ENCODE measurements around the gene C6orf62.
"Not testable (repeated sequence)": the region's sequence is repeated elsewhere in the genome, so short reads cannot be mapped to it uniquely, and the experiment has no call there.

The C6orf62 gene

GRCh38 chr6:24755279-24755678 is 36.3 kb upstream of the C6orf62 start:
- H3K36me3 ChIP-seq (ENCODE audit: control insufficient read depth, insufficient read depth, low read length), result no peaks in the 10 kb centered on the region
- H3K27me3 ChIP-seq (ENCODE audit: control insufficient read depth, insufficient read depth, low read length), result no peaks in the 10 kb centered on the region
- no peaks in the 10 kb centered on the region for H3K4me1 ChIP-seq (ENCODE audit: control insufficient read depth, insufficient read depth, low read length)
- no peak overlapping the region for H3K27ac ChIP-seq (ENCODE audit: low read depth, low read length)
- H3K4me3 ChIP-seq (ENCODE audit: low read length), result no peak overlapping the region
- no peak overlapping the region for H3K9ac ChIP-seq (ENCODE audit: low read length)

GRCh38 chr6:24754378-24754777 is 35.4 kb upstream of the C6orf62 start:
- not testable (repeated sequence) for H3K4me3 ChIP-seq (ENCODE audit: low read length); H3K4me1 ChIP-seq (ENCODE audit: control insufficient read depth, insufficient read depth, low read length); H3K36me3 ChIP-seq (ENCODE audit: control insufficient read depth, insufficient read depth, low read length); H3K27ac ChIP-seq (ENCODE audit: low read depth, low read length); H3K27me3 ChIP-seq (ENCODE audit: control insufficient read depth, insufficient read depth, low read length); H3K9ac ChIP-seq (ENCODE audit: low read length)

GRCh38 chr6:24753545-24753944 is 34.6 kb upstream of the C6orf62 start:
- Histone ChIP-seq H3K36me3 (ENCODE audit: control insufficient read depth, insufficient read depth, low read length) (no peaks in the 10 kb centered on the region), H3K9ac (ENCODE audit: low read length) (no peak overlapping the region), H3K4me3 (ENCODE audit: low read length) (no peak overlapping the region), H3K4me1 (ENCODE audit: control insufficient read depth, insufficient read depth, low read length) (no peaks in the 10 kb centered on the region), H3K27ac (ENCODE audit: low read depth, low read length) (no peak overlapping the region), H3K27me3 (ENCODE audit: control insufficient read depth, insufficient read depth, low read length) (no peaks in the 10 kb centered on the region)

- H3K27me3 ChIP-seq (ENCODE audit: control insufficient read depth, insufficient read depth, low read length), result no peaks in the 10 kb centered on the region
- no peak overlapping the region for H3K27ac ChIP-seq (ENCODE audit: low read depth, low read length)
- no peaks in the 10 kb centered on the region for H3K36me3 ChIP-seq (ENCODE audit: control insufficient read depth, insufficient read depth, low read length)
Measured at GRCh38 chr6:24752917-24753492, 34.1 kb upstream of the C6orf62 start.

GRCh38 chr6:24752503-24752902 is 33.5 kb upstream of the C6orf62 start:
- Histone ChIP-seq H3K36me3 (ENCODE audit: control insufficient read depth, insufficient read depth, low read length) (no peaks in the 10 kb centered on the region), H3K9ac (ENCODE audit: low read length) (no peak overlapping the region), H3K27ac (ENCODE audit: low read depth, low read length) (no peak overlapping the region), H3K27me3 (ENCODE audit: control insufficient read depth, insufficient read depth, low read length) (no peaks in the 10 kb centered on the region), H3K4me3 (ENCODE audit: low read length) (no peak overlapping the region), H3K4me1 (ENCODE audit: control insufficient read depth, insufficient read depth, low read length) (no peaks in the 10 kb centered on the region)

More at GRCh38 chr6:24752917-24753492, 34.1 kb upstream of the C6orf62 start:
- Histone ChIP-seq H3K9ac (ENCODE audit: low read length) (no peak overlapping the region), H3K4me3 (ENCODE audit: low read length) (no peak overlapping the region), H3K4me1 (ENCODE audit: control insufficient read depth, insufficient read depth, low read length) (no peaks in the 10 kb centered on the region)

- H3K4me3 ChIP-seq (ENCODE audit: low read length); H3K4me1 ChIP-seq (ENCODE audit: control insufficient read depth, insufficient read depth, low read length); H3K36me3 ChIP-seq (ENCODE audit: control insufficient read depth, insufficient read depth, low read length); H3K27me3 ChIP-seq (ENCODE audit: control insufficient read depth, insufficient read depth, low read length); H3K9ac ChIP-seq (ENCODE audit: low read length); H3K27ac ChIP-seq (ENCODE audit: low read depth, low read length): not testable (repeated sequence)
Measured at GRCh38 chr6:24750878-24751277, 31.9 kb upstream of the C6orf62 start.

GRCh38 chr6:24749297-24749696 is 30.3 kb upstream of the C6orf62 start:
- Histone ChIP-seq H3K36me3 (ENCODE audit: control insufficient read depth, insufficient read depth, low read length) (no peaks in the 10 kb centered on the region), H3K27me3 (ENCODE audit: control insufficient read depth, insufficient read depth, low read length) (no peaks in the 10 kb centered on the region), H3K9ac (ENCODE audit: low read length) (no peak overlapping the region), H3K4me3 (ENCODE audit: low read length) (no peak overlapping the region), H3K27ac (ENCODE audit: low read depth, low read length) (no peak overlapping the region), H3K4me1 (ENCODE audit: control insufficient read depth, insufficient read depth, low read length) (no peaks in the 10 kb centered on the region)

GRCh38 chr6:24744911-24745310 is 26.0 kb upstream of the C6orf62 start:
- Histone ChIP-seq H3K27ac (ENCODE audit: low read depth, low read length) (no peak overlapping the region), H3K9ac (ENCODE audit: low read length) (no peak overlapping the region), H3K27me3 (ENCODE audit: control insufficient read depth, insufficient read depth, low read length) (no peaks in the 10 kb centered on the region), H3K4me3 (ENCODE audit: low read length) (no peak overlapping the region), H3K36me3 (ENCODE audit: control insufficient read depth, insufficient read depth, low read length) (no peaks in the 10 kb centered on the region), H3K4me1 (ENCODE audit: control insufficient read depth, insufficient read depth, low read length) (no peaks in the 10 kb centered on the region)

GRCh38 chr6:24743944-24744335 is 25.0 kb upstream of the C6orf62 start:
- no peak overlapping the region for H3K27ac ChIP-seq (ENCODE audit: low read depth, low read length)
- no peak overlapping the region for H3K4me3 ChIP-seq (ENCODE audit: low read length)
- H3K27me3 ChIP-seq (ENCODE audit: control insufficient read depth, insufficient read depth, low read length), result no peaks in the 10 kb centered on the region
- H3K36me3 ChIP-seq (ENCODE audit: control insufficient read depth, insufficient read depth, low read length), result no peaks in the 10 kb centered on the region
- no peaks in the 10 kb centered on the region for H3K4me1 ChIP-seq (ENCODE audit: control insufficient read depth, insufficient read depth, low read length)
- no peak overlapping the region for H3K9ac ChIP-seq (ENCODE audit: low read length)

GRCh38 chr6:24743265-24743943 is 24.4 kb upstream of the C6orf62 start:
- Histone ChIP-seq H3K27ac (ENCODE audit: low read depth, low read length) (no peak overlapping the region), H3K36me3 (ENCODE audit: control insufficient read depth, insufficient read depth, low read length) (no peaks in the 10 kb centered on the region), H3K27me3 (ENCODE audit: control insufficient read depth, insufficient read depth, low read length) (no peaks in the 10 kb centered on the region), H3K9ac (ENCODE audit: low read length) (no peak overlapping the region), H3K4me3 (ENCODE audit: low read length) (no peak overlapping the region), H3K4me1 (ENCODE audit: control insufficient read depth, insufficient read depth, low read length) (no peaks in the 10 kb centered on the region)

- H3K9ac ChIP-seq (ENCODE audit: low read length), result no peak overlapping the region
Measured at GRCh38 chr6:24742216-24742738, 23.3 kb upstream of the C6orf62 start.

GRCh38 chr6:24740861-24741260 is 21.9 kb upstream of the C6orf62 start:
- Histone ChIP-seq H3K9ac (ENCODE audit: low read length) (no peak overlapping the region), H3K27me3 (ENCODE audit: control insufficient read depth, insufficient read depth, low read length) (no peaks in the 10 kb centered on the region), H3K27ac (ENCODE audit: low read depth, low read length) (no peak overlapping the region), H3K36me3 (ENCODE audit: control insufficient read depth, insufficient read depth, low read length) (no peaks in the 10 kb centered on the region), H3K4me1 (ENCODE audit: control insufficient read depth, insufficient read depth, low read length) (no peaks in the 10 kb centered on the region), H3K4me3 (ENCODE audit: low read length) (no peak overlapping the region)

More at GRCh38 chr6:24742216-24742738, 23.3 kb upstream of the C6orf62 start:
- Histone ChIP-seq H3K4me3 (ENCODE audit: low read length) (no peak overlapping the region), H3K27me3 (ENCODE audit: control insufficient read depth, insufficient read depth, low read length) (no peaks in the 10 kb centered on the region), H3K4me1 (ENCODE audit: control insufficient read depth, insufficient read depth, low read length) (no peaks in the 10 kb centered on the region), H3K36me3 (ENCODE audit: control insufficient read depth, insufficient read depth, low read length) (no peaks in the 10 kb centered on the region), H3K27ac (ENCODE audit: low read depth, low read length) (no peak overlapping the region)

- H3K4me3 ChIP-seq (ENCODE audit: low read length), result no peak overlapping the region
- no peaks in the 10 kb centered on the region for H3K4me1 ChIP-seq (ENCODE audit: control insufficient read depth, insufficient read depth, low read length)
- no peak overlapping the region for H3K27ac ChIP-seq (ENCODE audit: low read depth, low read length)
- no peaks in the 10 kb centered on the region for H3K36me3 ChIP-seq (ENCODE audit: control insufficient read depth, insufficient read depth, low read length)
- H3K27me3 ChIP-seq (ENCODE audit: control insufficient read depth, insufficient read depth, low read length), result no peaks in the 10 kb centered on the region
- no peak overlapping the region for H3K9ac ChIP-seq (ENCODE audit: low read length)
Measured at GRCh38 chr6:24738741-24739140, 19.8 kb upstream of the C6orf62 start.
